Cardiac muscle cell (in vitro differentiated cells and primary cell): ENCODE measurements around the gene KIRREL3. TPM values are rescaled to one million over a fixed set of nuclear protein-coding genes. Genes with fewer than 3 reads are reported as not detected.

Experiments used
- DNase-seq, 2 donors: peaks; one replicate each; pipeline versions ENCODE4 v3.0.0 to v3.0.0-alpha.2; 2010 to 2017; ENCODE audit warnings: low read depth in 1 of 2, low spot score in 1 of 2
- H3K27ac ChIP-seq: fragments of 200-600 bp; sonication (generic); 2 replicates; pipeline ENCODE4 v1.5.1; 2016
- H3K27me3 ChIP-seq: fragments of 200-600 bp; sonication (generic); 2 replicates; pipeline ENCODE4 v1.6.0; 2016; ENCODE audit warnings: control low read depth
- H3K36me3 ChIP-seq: fragments of 200-600 bp; sonication (generic); 2 replicates; pipeline ENCODE4 v1.5.1; 2016; ENCODE audit warnings: control low read depth
- H3K4me1 ChIP-seq: fragments of 200-600 bp; sonication (generic); 2 replicates; pipeline ENCODE4 v1.8.1; 2017; ENCODE audit warnings: low read depth, mild to moderate bottlenecking, mixed run types
- H3K4me3 ChIP-seq: fragments of 200-600 bp; sonication (generic); 2 replicates; pipeline ENCODE4 v1.5.1; 2016; ENCODE audit warnings: mild to moderate bottlenecking
- H3K9me3 ChIP-seq: fragments of 200-600 bp; sonication (generic); 2 replicates; pipeline ENCODE4 v1.5.1; 2017; ENCODE audit warnings: low read depth, mild to moderate bottlenecking, control low read depth
- CTCF ChIP-seq: IDR thresholded peaks from 2 replicates; pipeline ENCODE4 v1.5.1; 2012; ENCODE audit warnings: low read depth, mild to moderate bottlenecking, low read length
- polyA plus RNA-seq: library from polyadenylated mRNA; unstranded; fragments of >200 nt; fragmentation: Nextera tagmentation; extraction: Ambion mirVana; gene quantifications from 2 replicates; pipeline ENCODE4 v1.2.1, GENCODE V29; 2016
- total RNA-seq: library from RNA; depleted of rRNA; stranded (reverse); fragments of >200 nt; gene quantifications from 2 replicates; pipeline ENCODE4 v1.2.3, GENCODE V29; 2016

KIRREL3 gene
- total and polyA plus RNA-seq, 2 experiments from 2014 or later = 0.12 to 0.89 TPM

- no peak for DNase-seq
- no peak for TF ChIP-seq CTCF
- H3K27me3 ChIP-seq = no peaks in the 10 kb centered on the region
- H3K4me3 ChIP-seq = no peak overlapping the region
- H3K4me1 ChIP-seq = peaks cover 5% of the 10 kb centered on the region
- no peak overlapping the region for H3K27ac ChIP-seq
- H3K9me3 ChIP-seq = no peaks in the 10 kb centered on the region
- no peaks in the 10 kb centered on the region for H3K36me3 ChIP-seq
These were observed 85.1 kb downstream of the KIRREL3 start for GRCh38 chr11:126915430-126915829.

DNA sequence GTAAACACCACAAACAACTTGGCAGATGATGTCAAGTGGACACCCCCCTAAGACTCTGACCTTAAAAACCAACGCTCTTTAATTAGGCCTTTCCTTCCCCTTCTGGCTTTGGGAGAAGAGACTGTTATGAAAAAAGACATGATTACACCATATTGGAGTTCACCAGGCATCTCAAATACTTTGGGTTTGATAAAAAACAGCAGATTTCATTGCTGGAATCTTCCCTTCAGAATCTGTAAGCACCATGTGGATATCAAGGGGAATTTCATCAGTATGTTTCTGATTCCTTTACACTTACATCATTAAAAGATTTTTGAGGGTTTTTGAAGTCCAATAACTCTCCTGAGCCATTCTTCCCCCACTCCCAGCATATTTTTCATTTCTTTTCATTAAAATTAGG lies 85.6 kb downstream of the KIRREL3 start:
- no peak for TF ChIP-seq CTCF
- H3K27me3 ChIP-seq = no peaks in the 10 kb centered on the region
- H3K9me3 ChIP-seq = no peaks in the 10 kb centered on the region
- no peak overlapping the region for H3K4me3 ChIP-seq
- peak in 1 of 2 donors; percentile 54 for DNase-seq
- no peaks in the 10 kb centered on the region for H3K36me3 ChIP-seq
- H3K27ac ChIP-seq = no peak overlapping the region
- peaks cover 5% of the 10 kb centered on the region for H3K4me1 ChIP-seq

DNA sequence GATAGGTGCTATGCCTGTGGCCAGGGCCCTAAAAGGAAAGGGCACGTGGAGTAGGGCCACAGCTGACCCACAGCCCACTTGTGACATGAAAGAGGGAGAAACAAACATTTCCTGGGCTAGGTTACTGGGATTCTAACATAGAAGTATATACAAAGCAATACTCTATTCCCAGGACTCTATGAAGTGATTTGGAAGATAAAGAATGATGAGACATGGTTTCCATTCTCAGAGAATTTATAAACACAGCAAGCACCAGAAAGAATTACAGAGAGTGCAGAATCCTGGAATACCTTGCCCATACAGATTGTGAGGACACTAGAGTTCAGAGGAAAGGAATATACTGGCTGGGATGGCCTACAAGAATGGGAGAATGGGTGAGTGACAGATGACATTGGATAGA lies 86.4 kb downstream of the KIRREL3 start:
- Histone ChIP-seq H3K9me3 (no peaks in the 10 kb centered on the region), H3K4me3 (no peak overlapping the region), H3K4me1 (peaks cover 1% of the 10 kb centered on the region), H3K27me3 (no peaks in the 10 kb centered on the region), H3K27ac (no peak overlapping the region), H3K36me3 (no peaks in the 10 kb centered on the region)
- DNase-seq = no peak
- TF ChIP-seq CTCF = no peak

DNA sequence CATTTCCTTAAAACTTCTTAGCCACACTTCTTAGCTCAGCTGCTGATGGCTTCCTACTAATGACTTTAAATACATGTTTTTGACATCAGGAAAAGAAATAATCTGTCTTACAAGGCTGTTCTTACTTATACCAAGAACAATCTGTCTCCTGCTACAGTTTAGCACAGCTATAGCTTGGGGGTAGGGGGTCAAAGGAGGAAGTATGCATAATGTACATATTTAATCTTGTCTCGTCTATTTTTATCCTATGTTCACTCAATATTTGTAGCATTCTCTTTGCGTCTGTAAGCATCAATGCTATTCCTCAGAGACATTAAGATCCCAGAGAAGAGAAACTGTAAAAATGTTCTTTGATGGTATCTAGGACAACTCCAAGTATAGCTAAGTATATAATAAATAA lies 96.0 kb downstream of the KIRREL3 start:
- H3K9me3 ChIP-seq = no peaks in the 10 kb centered on the region
- peaks cover 7% of the 10 kb centered on the region for H3K27me3 ChIP-seq
- no peak overlapping the region for H3K27ac ChIP-seq
- DNase-seq = no peak
- no peak overlapping the region for H3K4me3 ChIP-seq
- no peaks in the 10 kb centered on the region for H3K4me1 ChIP-seq
- no peaks in the 10 kb centered on the region for H3K36me3 ChIP-seq
- no peak for TF ChIP-seq CTCF

DNA sequence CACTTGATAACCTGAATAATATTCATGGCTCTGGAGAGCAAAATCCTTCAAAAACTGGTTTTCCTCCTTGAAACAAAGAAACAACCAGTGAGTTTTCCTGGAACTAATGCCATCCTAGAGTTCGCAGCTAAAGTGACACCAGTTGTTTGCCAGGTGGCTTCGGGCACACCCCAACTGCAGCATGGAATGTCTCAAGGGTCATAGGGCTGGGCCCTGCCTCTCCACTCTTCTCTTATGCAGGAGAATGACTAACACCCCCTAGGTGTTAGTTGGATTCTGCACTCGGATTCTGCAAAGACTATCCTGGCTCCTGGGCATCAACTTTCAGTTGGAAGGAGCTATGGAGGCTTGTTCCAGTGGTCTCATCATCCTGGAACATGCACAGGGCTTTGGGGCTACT lies 98.8 kb downstream of the KIRREL3 start:
- no peak for DNase-seq
- Histone ChIP-seq H3K27ac (no peak overlapping the region), H3K27me3 (peaks cover 7% of the 10 kb centered on the region), H3K4me1 (no peaks in the 10 kb centered on the region), H3K4me3 (no peak overlapping the region), H3K9me3 (no peaks in the 10 kb centered on the region), H3K36me3 (no peaks in the 10 kb centered on the region)
- no peak for TF ChIP-seq CTCF
